ENCODE results near the gene CDC37L1. TPM values are rescaled to one million over a fixed set of nuclear protein-coding genes. Genes with fewer than 3 reads are reported as not detected.
A peak's percentile ranks its signal among the peaks of the same experiment; 100 is the strongest.

Gene CDC37L1
- total and polyA plus RNA-seq, 12 donors = 13.4 to 58.4 (median 36.6) TPM

GRCh38 chr9:4662989-4663792 is 16.2 kb upstream of the CDC37L1 start:
- peak overlapping the region; percentile 75 to 97 (median 90) for H3K4me3 ChIP-seq
- 63 to 67% methylated on average over 13 of the region's 13 CpGs for WGBS, 2 donors
- DNase-seq (no peak), ATAC-seq (no peak)
- H3K4me1 ChIP-seq = peaks cover 0 to 56% (median 43%) of the 10 kb centered on the region in 9 donors
- no peaks in the 10 kb centered on the region for H3K36me3 ChIP-seq
- no peak for TF ChIP-seq CTCF (IDR thresholded peaks at IDR 0.05)
- H3K27ac ChIP-seq = peak overlapping the region in 9 of 10 donors; percentile 68 to 91 (median 85)
- no peaks in the 10 kb centered on the region for H3K9me3 ChIP-seq
- intact Hi-C loops (cut with DNase I) = loop anchor here in 5 of 10 donors (1.0 to 10.0 kb wide), 4 partner anchors 16 to 322 kb away; partner anchors contain the start of genes AK3 (in 3 of the 5), CDC37L1 (in 1 of the 5) and JAK2 (in 1 of the 5)
- H3K27me3 ChIP-seq = no peaks in the 10 kb centered on the region

- no peak for DNase-seq
- Histone ChIP-seq H3K36me3 (no peaks in the 10 kb centered on the region), H3K9me3 (no peaks in the 10 kb centered on the region), H3K27me3 (no peaks in the 10 kb centered on the region), H3K27ac (peak overlapping the region in 2 of 10 donors; percentile 26), H3K4me1 (peaks cover 0 to 56% (median 43%) of the 10 kb centered on the region in 9 donors), H3K4me3 (no peak overlapping the region)
- WGBS, 2 donors = 90 to 97% methylated on average over 3 of the region's 3 CpGs
- ATAC-seq = no peak
- intact Hi-C loops (cut with DNase I) = loop anchor here in 4 of 10 donors (5.0 to 10.0 kb wide), 2 partner anchors 78 to 321 kb away; partner anchors contain the start of genes AK3 (in 3 of the 4) and JAK2 (in 1 of the 4)
- TF ChIP-seq CTCF (IDR thresholded peaks at IDR 0.05) = no peak
Observed at GRCh38 chr9:4663956-4664355, 15.4 kb upstream of the CDC37L1 start.

GRCh38 chr9:4665357-4665756 is 14.0 kb upstream of the CDC37L1 start:
- no peaks in the 10 kb centered on the region for H3K27me3 ChIP-seq
- H3K4me1 ChIP-seq = peaks cover 0 to 56% (median 43%) of the 10 kb centered on the region in 9 donors
- H3K27ac ChIP-seq = peak overlapping the region in 5 of 10 donors; percentile 17 to 67 (median 35)
- DNase-seq = no peak
- peak in 5 of 8 donors; percentile 10 to 58 (median 33) for ATAC-seq
- no peaks in the 10 kb centered on the region for H3K36me3 ChIP-seq
- intact Hi-C loops (cut with DNase I) = loop anchor here in 1 of 10 donors (10.0 kb wide), 1 partner anchor 319 kb away; the partner anchor contains the start of gene JAK2
- no peak for TF ChIP-seq CTCF (IDR thresholded peaks at IDR 0.05)
- 57 to 61% methylated on average over 2 of the region's 2 CpGs for WGBS, 2 donors
- peak overlapping the region in 6 of 10 donors; percentile 52 to 58 (median 56) for H3K4me3 ChIP-seq
- H3K9me3 ChIP-seq = no peaks in the 10 kb centered on the region

- Histone ChIP-seq H3K27me3 (no peaks in the 10 kb centered on the region), H3K36me3 (no peaks in the 10 kb centered on the region), H3K9me3 (no peaks in the 10 kb centered on the region), H3K27ac (peak within 1 kb of the TSS in 8 of 10 donors; percentile 25 to 73 (median 46)), H3K4me1 (peaks cover 0 to 54% (median 42%) of the 10 kb centered on the region in 9 donors), H3K4me3 (peak within 1 kb of the TSS; percentile 9 to 58 (median 54))
- intact Hi-C loops (cut with DNase I) = loop anchor here in 1 of 10 donors (10.0 kb wide), 1 partner anchor 319 kb away; the partner anchor contains the start of gene JAK2
- peak; percentile 68 to 71 for DNase-seq
- WGBS, 2 donors = 3% methylated on average over 36 of the region's 36 CpGs
- ATAC-seq = peak; percentile 45 to 82 (median 78)
- peak in 4 of 9 donors; percentile 24 to 42 (median 30) for TF ChIP-seq CTCF (IDR thresholded peaks at IDR 0.05)
Observed at GRCh38 chr9:4666042-4666699, 13.2 kb upstream of the CDC37L1 start, which contains the start of gene SPATA6L. Gene SPATA6L, minus strand, starts transcription at chr9:4666480. Its CDS starts 230 bp downstream, at chr9:4666250.

Measured in heart right ventricle (tissue), 16 donors.